SJCRH30 (cell line): ENCODE data around the gene DSCAM. TPM values are rescaled to one million over a fixed set of nuclear protein-coding genes. Genes with fewer than 3 reads are reported as not detected.
A peak's percentile ranks its signal among the peaks of the same experiment; 100 is the strongest.

ENCODE experiments used
- DNase-seq, 2 experiments: peaks; one replicate each; pipeline ENCODE4 v3.0.0-alpha.2; 2015 to 2020
- H3K27ac ChIP-seq: fragments of 250-450 bp; sonication (Bioruptor Pico); 2 replicates; pipeline ENCODE4 v1.5.1; 2020; ENCODE audit warnings: mild to moderate bottlenecking, moderate library complexity
- H3K27me3 ChIP-seq: fragments of 250-450 bp; sonication (Bioruptor Pico); 2 replicates; pipeline ENCODE4 v1.5.1; 2020; ENCODE audit warnings: mild to moderate bottlenecking, moderate library complexity
- H3K36me3 ChIP-seq: fragments of 250-450 bp; sonication (Bioruptor Pico); 2 replicates; pipeline ENCODE4 v1.5.1; 2020; ENCODE audit warnings: mild to moderate bottlenecking, moderate library complexity
- H3K4me1 ChIP-seq: fragments of 250-450 bp; sonication (Bioruptor Pico); 2 replicates; pipeline ENCODE4 v1.5.1; 2020; ENCODE audit warnings: mild to moderate bottlenecking, moderate library complexity
- H3K4me3 ChIP-seq: fragments of 250-450 bp; sonication (Bioruptor Pico); 2 replicates; pipeline ENCODE4 v1.5.1; 2020; ENCODE audit warnings: mild to moderate bottlenecking, moderate library complexity
- H3K9me3 ChIP-seq: fragments of 250-450 bp; sonication (Bioruptor Pico); replicated peaks from 2 replicates; pipeline ENCODE4 v1.5.1; 2020; ENCODE audit warnings: mild to moderate bottlenecking, moderate library complexity
- total RNA-seq: library from RNA; depleted of rRNA; stranded (reverse); fragments of >200 nt; shearing (Covaris generic); gene quantifications from 2 replicates; pipeline ENCODE4 v1.2.3, GENCODE V29; 2014

Gene DSCAM
- total RNA-seq, 1 experiment from 2014 or later: 0.02 TPM

DNA sequence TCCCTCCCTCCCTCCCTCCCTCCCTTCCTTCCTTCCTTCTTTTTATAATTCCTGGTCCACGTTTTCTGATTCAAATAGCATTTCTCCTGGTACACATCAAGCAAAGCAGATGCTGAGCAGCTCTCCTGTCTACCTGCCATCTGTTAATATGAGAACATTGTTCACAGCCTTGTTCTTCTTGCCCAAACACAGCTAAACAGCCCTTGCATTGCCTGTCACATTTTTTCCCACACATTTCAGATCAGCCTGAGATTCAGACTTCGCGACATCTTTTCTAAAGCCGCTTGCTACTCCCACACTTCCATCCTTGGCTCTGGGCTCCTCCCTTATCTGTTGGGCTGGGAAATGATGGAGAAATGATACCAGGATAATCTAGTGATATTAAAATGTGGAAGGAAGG lies 779.2 kb downstream of the DSCAM start:
- H3K4me3 ChIP-seq: no peak overlapping the region
- no peak overlapping the region for H3K27ac ChIP-seq
- H3K27me3 ChIP-seq: no peaks in the 10 kb centered on the region; the same call in 1 of the 2 replicates
- H3K4me1 ChIP-seq: no peaks in the 10 kb centered on the region
- H3K9me3 ChIP-seq: no peaks in the 10 kb centered on the region
- no peak for DNase-seq
- H3K36me3 ChIP-seq: no peaks in the 10 kb centered on the region

GRCh38 chr21:40066221-40066620 lies 780.7 kb downstream of the DSCAM start:
- no peak overlapping the region for H3K4me3 ChIP-seq
- no peaks in the 10 kb centered on the region for H3K9me3 ChIP-seq

DNA sequence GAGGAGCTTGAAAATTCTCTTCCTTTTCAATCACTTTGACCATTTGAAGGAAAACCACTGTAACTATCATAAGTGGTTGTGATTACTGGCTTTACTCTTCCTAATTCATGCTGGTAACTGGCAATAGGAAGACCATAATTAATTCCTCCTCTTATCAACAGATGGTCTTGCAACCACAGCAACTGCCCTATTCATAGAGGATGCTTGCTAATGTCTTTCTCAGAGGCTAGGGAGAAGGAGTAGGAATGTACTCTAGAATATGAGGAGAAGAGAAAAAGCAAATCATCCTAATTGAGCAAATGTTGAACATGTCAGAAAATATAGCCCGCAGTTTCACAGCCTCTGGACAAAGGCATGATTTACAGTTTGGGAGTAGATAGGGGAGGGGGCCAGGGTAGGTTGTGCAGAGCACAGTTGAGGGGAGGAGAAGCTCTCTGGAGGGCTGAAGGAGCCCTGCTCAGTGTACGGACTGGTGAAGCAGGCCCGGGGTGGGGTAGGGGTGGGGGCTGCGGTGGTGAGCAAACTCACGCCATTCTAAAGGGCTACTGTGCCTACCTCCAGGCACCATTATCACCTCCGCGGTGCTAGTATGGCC lies 786.8 kb downstream of the DSCAM start:
- Histone ChIP-seq H3K4me1 (no peaks in the 10 kb centered on the region), H3K27me3 (no peaks in the 10 kb centered on the region; the same call in 1 of the 2 replicates), H3K9me3 (no peaks in the 10 kb centered on the region), H3K36me3 (no peaks in the 10 kb centered on the region), H3K4me3 (no peak overlapping the region), H3K27ac (no peak overlapping the region)
- no peak for DNase-seq

More at GRCh38 chr21:40066221-40066620, 780.7 kb downstream of the DSCAM start:
- Histone ChIP-seq H3K27ac (no peak overlapping the region), H3K36me3 (no peaks in the 10 kb centered on the region), H3K27me3 (no peaks in the 10 kb centered on the region; the same call in 1 of the 2 replicates), H3K4me1 (no peaks in the 10 kb centered on the region)
- no peak for DNase-seq

- Histone ChIP-seq H3K4me1 (no peaks in the 10 kb centered on the region; the same call in 1 of the 2 replicates), H3K27me3 (no peaks in the 10 kb centered on the region), H3K36me3 (no peaks in the 10 kb centered on the region), H3K4me3 (no peak overlapping the region), H3K9me3 (no peaks in the 10 kb centered on the region), H3K27ac (no peak overlapping the region)
- DNase-seq: no peak
These were observed 789.6 kb downstream of the DSCAM start for GRCh38 chr21:40057331-40057730.

- no peaks in the 10 kb centered on the region; the same call in 1 of the 2 replicates for H3K4me1 ChIP-seq
- no peak overlapping the region for H3K4me3 ChIP-seq
- no peak for DNase-seq
- H3K27me3 ChIP-seq: no peaks in the 10 kb centered on the region
- H3K36me3 ChIP-seq: no peaks in the 10 kb centered on the region
- H3K27ac ChIP-seq: no peak overlapping the region
- no peaks in the 10 kb centered on the region for H3K9me3 ChIP-seq
These were observed 790.9 kb downstream of the DSCAM start for GRCh38 chr21:40056031-40056430.

DNA sequence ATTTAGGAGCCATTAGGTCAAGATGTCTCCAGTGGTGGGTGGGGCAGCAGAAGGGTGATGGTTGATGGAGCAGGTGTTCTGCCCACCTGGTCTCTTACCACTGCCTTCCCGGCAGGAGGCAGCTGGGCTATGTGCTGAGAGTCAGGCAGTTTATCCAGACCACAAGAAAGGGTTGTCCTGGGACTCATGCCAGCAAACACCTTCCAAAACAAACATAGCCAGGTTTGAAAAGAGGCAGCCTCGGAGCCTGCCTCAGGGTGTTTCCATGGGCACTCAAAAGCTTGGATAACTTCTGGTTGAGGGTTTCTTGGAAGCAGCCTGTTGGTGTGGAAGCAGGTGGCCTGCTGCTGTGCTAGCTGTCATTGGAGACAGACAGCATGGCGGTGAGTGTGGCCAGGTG lies 792.6 kb downstream of the DSCAM start:
- no peaks in the 10 kb centered on the region for H3K27me3 ChIP-seq
- peak; percentile 64 to 82 for DNase-seq

GRCh38 chr21:40053007-40053406 lies 794.0 kb downstream of the DSCAM start:
- H3K36me3 ChIP-seq: no peaks in the 10 kb centered on the region
- peaks cover 10% of the 10 kb centered on the region; the same call in 1 of the 2 replicates for H3K4me1 ChIP-seq
- H3K27ac ChIP-seq: no peak overlapping the region
- no peaks in the 10 kb centered on the region for H3K9me3 ChIP-seq
- no peaks in the 10 kb centered on the region for H3K27me3 ChIP-seq
- H3K4me3 ChIP-seq: no peak overlapping the region
- no peak for DNase-seq

More for the DNA sequence above, 792.6 kb downstream of the DSCAM start:
- Histone ChIP-seq H3K9me3 (no peaks in the 10 kb centered on the region), H3K4me3 (no peak overlapping the region), H3K4me1 (peaks cover 4% of the 10 kb centered on the region; the same call in 1 of the 2 replicates), H3K36me3 (no peaks in the 10 kb centered on the region), H3K27ac (no peak overlapping the region)

- no peak overlapping the region for H3K4me3 ChIP-seq
- no peak for DNase-seq
- H3K27me3 ChIP-seq: no peaks in the 10 kb centered on the region
- no peak overlapping the region for H3K27ac ChIP-seq
- no peaks in the 10 kb centered on the region for H3K36me3 ChIP-seq
- peaks cover 10% of the 10 kb centered on the region; the same call in 1 of the 2 replicates for H3K4me1 ChIP-seq
- no peaks in the 10 kb centered on the region for H3K9me3 ChIP-seq
These were observed 794.7 kb downstream of the DSCAM start for GRCh38 chr21:40052276-40052675.

DNA sequence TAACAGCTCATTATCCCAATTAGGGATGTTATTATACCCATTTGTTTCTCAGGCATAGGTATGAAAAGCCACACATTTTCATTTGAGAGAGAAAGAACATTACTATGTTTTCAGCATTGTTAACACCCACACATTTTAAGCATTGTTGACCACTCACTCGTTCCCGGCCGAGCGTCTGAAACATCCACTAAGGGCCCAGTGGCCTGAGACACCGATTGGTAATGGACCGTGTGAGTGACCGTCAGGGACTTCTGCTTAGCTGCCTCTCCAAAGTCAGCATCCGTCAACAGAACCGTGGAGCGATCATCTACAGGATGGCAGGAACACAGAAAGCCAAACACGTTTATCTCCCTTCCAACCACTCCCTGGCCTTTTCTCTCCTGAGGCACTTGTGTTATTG lies 795.2 kb downstream of the DSCAM start:
- no peaks in the 10 kb centered on the region for H3K9me3 ChIP-seq
- H3K27ac ChIP-seq: no peak overlapping the region
- H3K4me3 ChIP-seq: no peak overlapping the region
- no peaks in the 10 kb centered on the region for H3K27me3 ChIP-seq
- no peak for DNase-seq
- peaks cover 10% of the 10 kb centered on the region; the same call in 1 of the 2 replicates for H3K4me1 ChIP-seq
- H3K36me3 ChIP-seq: no peaks in the 10 kb centered on the region

GRCh38 chr21:40049931-40050290 lies 797.0 kb downstream of the DSCAM start:
- Histone ChIP-seq H3K4me1 (peaks cover 10% of the 10 kb centered on the region; the same call in 1 of the 2 replicates), H3K4me3 (no peak overlapping the region), H3K36me3 (no peaks in the 10 kb centered on the region), H3K27ac (no peak overlapping the region), H3K9me3 (no peaks in the 10 kb centered on the region), H3K27me3 (no peaks in the 10 kb centered on the region)
- no peak for DNase-seq

- Histone ChIP-seq H3K9me3 (no peaks in the 10 kb centered on the region), H3K27ac (no peak overlapping the region), H3K4me3 (no peak overlapping the region), H3K36me3 (no peaks in the 10 kb centered on the region), H3K27me3 (no peaks in the 10 kb centered on the region), H3K4me1 (peaks cover 10% of the 10 kb centered on the region; the same call in 1 of the 2 replicates)
- DNase-seq: peak; percentile 19 to 61
These were observed 797.7 kb downstream of the DSCAM start for GRCh38 chr21:40049031-40049930.

DNA sequence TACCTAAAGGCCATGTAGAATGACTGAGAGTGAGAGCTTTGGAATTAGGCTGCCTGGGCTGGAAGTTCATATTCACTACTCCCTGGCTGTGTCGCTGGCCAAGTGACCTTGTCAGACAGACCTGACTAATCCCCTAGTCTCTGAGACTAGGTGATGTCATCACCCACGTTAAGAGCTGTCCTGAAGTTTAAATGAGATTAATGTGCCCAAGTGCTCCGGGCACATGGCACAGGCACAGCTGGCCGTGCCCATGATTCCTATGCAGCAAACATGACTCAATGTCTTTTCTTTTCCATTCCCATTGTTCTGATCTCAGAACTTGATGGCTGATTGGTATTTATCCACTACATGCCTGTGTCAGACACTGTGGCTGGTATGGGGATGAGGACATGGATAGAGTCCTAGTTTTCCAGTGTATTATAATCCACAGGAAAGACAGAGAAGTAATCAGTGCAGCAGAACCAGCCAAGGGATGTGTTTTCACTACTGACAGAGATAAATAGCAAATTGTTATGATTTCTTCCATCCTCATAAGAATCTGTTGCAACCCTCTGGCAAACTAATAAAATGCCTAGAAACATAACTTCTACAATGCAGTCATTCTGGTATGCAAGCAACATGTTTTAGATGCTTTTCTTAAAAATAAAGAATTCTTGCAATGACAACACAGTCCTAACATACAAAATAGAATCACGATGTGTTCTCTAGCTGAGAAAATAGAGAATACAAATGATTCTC lies 798.8 kb downstream of the DSCAM start:
- H3K36me3 ChIP-seq: no peaks in the 10 kb centered on the region
- DNase-seq: peak in 1 of 2 experiments; percentile 18
- no peak overlapping the region for H3K27ac ChIP-seq
- H3K9me3 ChIP-seq: no peaks in the 10 kb centered on the region
- peaks cover 10% of the 10 kb centered on the region; the same call in 1 of the 2 replicates for H3K4me1 ChIP-seq
- H3K4me3 ChIP-seq: no peak overlapping the region
- no peaks in the 10 kb centered on the region for H3K27me3 ChIP-seq

GRCh38 chr21:40047211-40047610 lies 799.7 kb downstream of the DSCAM start:
- no peak for DNase-seq
- H3K27me3 ChIP-seq: no peaks in the 10 kb centered on the region
- H3K9me3 ChIP-seq: no peaks in the 10 kb centered on the region
- H3K27ac ChIP-seq: no peak overlapping the region
- peaks cover 10% of the 10 kb centered on the region; the same call in 1 of the 2 replicates for H3K4me1 ChIP-seq
- no peaks in the 10 kb centered on the region for H3K36me3 ChIP-seq
- no peak overlapping the region for H3K4me3 ChIP-seq

- no peak overlapping the region for H3K4me3 ChIP-seq
- no peak overlapping the region for H3K27ac ChIP-seq
- H3K27me3 ChIP-seq: no peaks in the 10 kb centered on the region
- no peak for DNase-seq
- no peaks in the 10 kb centered on the region for H3K36me3 ChIP-seq
- peaks cover 1% of the 10 kb centered on the region; the same call in 1 of the 2 replicates for H3K4me1 ChIP-seq
- H3K9me3 ChIP-seq: no peaks in the 10 kb centered on the region
These were observed 803.1 kb downstream of the DSCAM start for GRCh38 chr21:40043866-40044265.
